ENCODE data around the gene TMEM238. TPM values are rescaled to one million over a fixed set of nuclear protein-coding genes. Genes with fewer than 3 reads are reported as not detected.
"Not testable (repeated sequence)": the region's sequence is repeated elsewhere in the genome, so short reads cannot be mapped to it uniquely, and the experiment has no call there.

The TMEM238 gene
- total RNA-seq, 1 donor from 2014 or later: 7.9 TPM

DNA sequence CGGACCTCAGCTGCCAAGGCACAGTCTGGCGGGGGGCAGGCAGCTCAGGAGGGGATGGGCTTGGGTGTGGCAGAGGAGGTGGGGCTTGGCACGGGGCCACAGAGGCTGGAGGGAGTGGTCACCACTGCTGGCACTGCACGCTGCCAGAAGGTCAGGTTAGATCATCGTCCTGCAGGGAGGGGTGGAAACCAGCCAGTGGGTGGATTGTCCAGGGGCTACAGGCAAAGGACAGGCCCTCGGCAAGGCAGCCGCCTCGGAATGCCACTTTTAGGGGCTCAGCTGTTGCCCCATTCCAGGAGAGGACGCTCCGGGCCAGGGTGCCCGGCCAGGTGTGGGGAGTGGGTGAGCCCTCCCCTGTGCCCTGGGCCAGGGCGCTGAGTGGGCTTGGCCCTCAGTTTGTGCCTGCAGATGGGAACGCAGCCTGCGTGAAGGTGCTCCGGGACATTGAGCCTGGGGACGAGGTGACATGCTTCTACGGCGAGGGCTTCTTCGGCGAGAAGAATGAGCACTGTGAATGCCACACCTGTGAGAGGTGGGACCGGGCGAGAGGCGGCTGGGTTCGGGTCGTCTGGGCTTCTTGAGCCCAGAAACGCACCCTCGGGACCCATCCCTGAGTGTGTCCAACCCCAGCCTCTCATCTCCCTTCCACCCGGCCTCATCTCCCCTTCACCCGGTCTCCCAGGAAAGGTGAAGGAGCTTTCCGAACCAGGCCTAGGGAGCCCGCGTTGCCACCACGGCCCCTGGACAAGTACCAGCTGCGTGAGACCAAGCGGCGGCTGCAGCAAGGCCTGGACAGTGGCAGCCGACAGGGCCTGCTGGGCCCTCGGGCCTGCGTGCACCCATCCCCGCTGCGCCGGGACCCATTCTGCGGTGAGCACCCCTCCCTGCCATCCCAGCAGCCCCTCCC, 38.0 kb downstream of the TMEM238 start:
- intact Hi-C loops (cut with micrococcal nuclease): no loop called here
- no peak overlapping the region for H3K4me3 Mint-ChIP-seq (ENCODE audit: low read depth)
- DNase-seq (ENCODE audit: low spot score): no peak
- no peak overlapping the region for H3K27ac Mint-ChIP-seq
- H3K36me3 Mint-ChIP-seq (ENCODE audit: low read depth): peaks cover 20% of the 10 kb centered on the region
- no peaks in the 10 kb centered on the region for H3K27me3 Mint-ChIP-seq (ENCODE audit: low read depth)
- H3K4me1 Mint-ChIP-seq (ENCODE audit: low read depth): peaks cover 3% of the 10 kb centered on the region
- H3K9me3 Mint-ChIP-seq: no peaks in the 10 kb centered on the region

- H3K27me3 Mint-ChIP-seq (ENCODE audit: low read depth): no peaks in the 10 kb centered on the region
- H3K9me3 Mint-ChIP-seq: no peaks in the 10 kb centered on the region
- no peak for DNase-seq (ENCODE audit: low spot score)
- no peak overlapping the region for H3K4me3 Mint-ChIP-seq (ENCODE audit: low read depth)
- H3K27ac Mint-ChIP-seq: no peak overlapping the region
- intact Hi-C loops (cut with micrococcal nuclease): no loop called here
- peaks cover 20% of the 10 kb centered on the region for H3K36me3 Mint-ChIP-seq (ENCODE audit: low read depth)
- peaks cover 6% of the 10 kb centered on the region for H3K4me1 Mint-ChIP-seq (ENCODE audit: low read depth)
Observed at GRCh38 chr19:55345101-55345817, 38.8 kb downstream of the TMEM238 start.

- intact Hi-C loops (cut with micrococcal nuclease): no loop called here
- H3K9me3 Mint-ChIP-seq: no peaks in the 10 kb centered on the region
- peaks cover 7% of the 10 kb centered on the region for H3K4me1 Mint-ChIP-seq (ENCODE audit: low read depth)
- peaks cover 20% of the 10 kb centered on the region for H3K36me3 Mint-ChIP-seq (ENCODE audit: low read depth)
- DNase-seq (ENCODE audit: low spot score): no peak
- H3K27me3 Mint-ChIP-seq (ENCODE audit: low read depth): no peaks in the 10 kb centered on the region
- H3K27ac Mint-ChIP-seq: no peak overlapping the region
- H3K4me3 Mint-ChIP-seq (ENCODE audit: low read depth): no peak overlapping the region
Observed at GRCh38 chr19:55344444-55344843, 39.6 kb downstream of the TMEM238 start.

DNA sequence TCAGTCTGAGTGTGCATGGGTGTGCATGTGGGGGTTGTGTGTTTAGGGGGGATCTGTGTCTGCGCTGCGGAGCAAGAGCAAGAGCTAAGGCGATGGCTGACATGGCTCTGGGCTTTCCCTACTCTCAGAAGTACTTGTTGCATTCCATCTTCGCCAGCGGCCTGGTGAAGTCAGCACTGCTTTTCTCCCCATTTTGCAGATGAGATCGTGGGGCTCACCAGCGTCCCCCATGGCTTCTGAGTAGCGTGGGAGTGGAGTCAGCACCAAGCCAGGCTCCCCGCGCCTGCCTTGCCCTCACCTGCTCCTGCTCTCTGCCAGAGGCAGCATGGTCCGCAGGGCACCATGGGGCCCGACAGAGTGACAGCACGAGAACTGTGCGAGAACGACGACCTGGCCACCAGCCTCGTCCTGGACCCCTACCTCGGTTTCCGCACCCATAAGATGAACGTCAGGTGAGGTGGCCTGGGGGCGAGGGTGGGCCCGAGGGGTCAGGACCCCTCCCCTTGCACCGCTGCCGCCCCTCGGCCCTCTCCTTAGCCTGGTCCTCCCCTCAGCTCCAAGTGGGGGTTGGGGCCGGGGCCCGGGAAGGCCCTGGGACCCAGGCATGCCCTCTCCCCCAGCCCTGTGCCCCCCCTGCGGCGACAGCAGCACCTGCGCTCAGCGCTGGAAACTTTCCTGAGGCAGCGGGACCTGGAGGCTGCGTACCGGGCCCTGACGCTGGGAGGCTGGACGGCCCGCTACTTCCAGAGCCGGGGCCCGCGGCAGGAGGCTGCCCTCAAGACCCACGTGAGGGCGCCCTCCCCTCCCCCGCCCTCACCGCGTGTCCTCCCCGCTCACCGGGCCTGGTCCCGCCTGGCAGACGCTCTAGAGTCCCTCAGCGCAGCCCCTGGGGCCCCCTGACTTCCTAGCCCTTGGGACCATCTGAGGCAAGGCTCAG, 42.2 kb downstream of the TMEM238 start:
- peak overlapping the region; percentile 69 for H3K4me3 Mint-ChIP-seq (ENCODE audit: low read depth)
- no peaks in the 10 kb centered on the region for H3K27me3 Mint-ChIP-seq (ENCODE audit: low read depth)
- DNase-seq (ENCODE audit: low spot score): no peak
- peaks cover 17% of the 10 kb centered on the region for H3K36me3 Mint-ChIP-seq (ENCODE audit: low read depth)
- no peaks in the 10 kb centered on the region for H3K9me3 Mint-ChIP-seq
- intact Hi-C loops (cut with micrococcal nuclease): no loop called here
- H3K27ac Mint-ChIP-seq: peak overlapping the region; percentile 54
- peaks cover 14% of the 10 kb centered on the region for H3K4me1 Mint-ChIP-seq (ENCODE audit: low read depth)

GRCh38 chr19:55341171-55341588, 42.9 kb downstream of the TMEM238 start:
- H3K36me3 Mint-ChIP-seq (ENCODE audit: low read depth): peaks cover 17% of the 10 kb centered on the region
- intact Hi-C loops (cut with micrococcal nuclease): no loop called here
- H3K27me3 Mint-ChIP-seq (ENCODE audit: low read depth): peaks cover under 1% of the 10 kb centered on the region
- H3K4me1 Mint-ChIP-seq (ENCODE audit: low read depth): peaks cover 14% of the 10 kb centered on the region
- peak overlapping the region; percentile 89 for H3K4me3 Mint-ChIP-seq (ENCODE audit: low read depth)
- no peaks in the 10 kb centered on the region for H3K9me3 Mint-ChIP-seq
- peak; percentile 51 for DNase-seq (ENCODE audit: low spot score)
- peak overlapping the region; percentile 92 for H3K27ac Mint-ChIP-seq

DNA sequence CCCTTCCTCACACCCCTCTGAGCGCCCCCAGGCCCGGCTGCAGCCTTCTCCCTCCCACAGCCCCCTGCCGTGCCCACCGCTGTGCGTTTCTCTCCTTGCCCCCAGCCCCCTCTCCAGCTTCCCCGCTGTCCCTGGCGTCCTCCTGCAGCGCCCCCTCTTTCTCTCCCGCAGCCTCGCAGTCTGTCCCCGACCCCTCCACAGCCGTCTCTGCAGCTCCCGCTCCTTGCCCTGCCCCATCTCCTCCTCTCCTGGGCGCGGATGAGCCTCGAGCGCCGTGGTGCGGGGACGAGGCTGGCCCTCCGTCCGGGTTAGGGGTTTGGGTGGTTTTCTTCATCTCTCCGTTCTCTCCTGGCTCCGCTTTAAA, 43.3 kb downstream of the TMEM238 start:
- Mint-ChIP-seq H3K27me3 (ENCODE audit: low read depth) (peaks cover 2% of the 10 kb centered on the region), H3K9me3 (no peaks in the 10 kb centered on the region), H3K36me3 (ENCODE audit: low read depth) (peaks cover 17% of the 10 kb centered on the region), H3K27ac (peak overlapping the region; percentile 92), H3K4me3 (ENCODE audit: low read depth) (peak overlapping the region; percentile 89), H3K4me1 (ENCODE audit: low read depth) (peaks cover 14% of the 10 kb centered on the region)
- intact Hi-C loops (cut with micrococcal nuclease): no loop called here
- no peak for DNase-seq (ENCODE audit: low spot score)

DNA sequence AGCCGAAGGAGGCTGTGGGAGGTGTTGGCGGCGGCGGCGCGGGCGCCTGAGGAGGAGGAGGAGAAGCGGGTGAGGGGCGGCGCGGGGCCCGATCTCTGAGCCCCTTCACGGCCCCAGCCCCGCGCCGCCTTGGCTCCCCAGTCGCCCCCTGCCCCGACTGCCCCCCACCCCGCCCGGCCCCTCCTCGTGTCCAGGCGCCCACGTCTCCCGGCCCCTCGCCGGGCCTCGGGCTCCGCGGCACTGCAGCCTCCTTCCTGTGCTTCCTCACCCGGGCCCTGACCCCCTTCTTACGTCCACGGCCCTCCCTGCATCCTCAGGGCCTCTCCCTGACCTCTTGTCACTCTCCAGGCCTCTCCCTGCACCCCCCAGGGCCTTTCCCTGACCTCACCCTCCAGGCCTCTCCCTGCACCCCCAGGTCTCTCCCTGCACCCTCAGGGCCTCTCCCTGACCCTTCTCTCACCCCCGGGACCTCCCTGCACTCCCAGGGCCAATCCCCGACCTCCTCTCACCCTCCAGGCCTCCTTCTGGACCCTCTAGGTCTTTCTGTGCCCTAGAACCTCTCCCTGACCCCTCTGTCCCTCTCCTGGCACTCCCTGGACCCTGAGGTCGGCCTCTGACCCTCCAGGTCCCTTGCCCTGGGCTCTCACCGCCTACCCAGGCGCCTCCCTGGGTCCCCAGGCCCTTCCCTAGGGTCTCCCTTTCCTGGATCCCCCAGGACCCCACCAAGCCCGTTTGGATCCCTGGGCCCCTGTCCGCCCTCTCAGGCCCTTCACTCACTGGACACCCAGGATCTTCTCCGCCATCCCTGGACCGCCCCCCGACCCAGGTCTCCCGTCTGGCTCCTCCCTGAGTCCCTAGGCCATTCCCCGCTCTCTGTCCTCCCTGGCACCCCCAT, 44.0 kb downstream of the TMEM238 start:
- H3K4me3 Mint-ChIP-seq (ENCODE audit: low read depth): peak overlapping the region; percentile 93
- peaks cover 2% of the 10 kb centered on the region for H3K27me3 Mint-ChIP-seq (ENCODE audit: low read depth)
- intact Hi-C loops (cut with micrococcal nuclease): loop anchor here (1.0 to 5.0 kb wide), 7 partner anchors 39 to 878 kb away; partner anchors contain the start of genes FIZ1, HSPBP1, LENG9 and PPP6R1
- H3K27ac Mint-ChIP-seq: peak overlapping the region; percentile 95
- no peaks in the 10 kb centered on the region for H3K9me3 Mint-ChIP-seq
- DNase-seq (ENCODE audit: low spot score): peak; percentile 26
- peaks cover 14% of the 10 kb centered on the region for H3K4me1 Mint-ChIP-seq (ENCODE audit: low read depth)
- peaks cover 17% of the 10 kb centered on the region for H3K36me3 Mint-ChIP-seq (ENCODE audit: low read depth)

- intact Hi-C loops (cut with micrococcal nuclease): loop anchor here (1.0 to 5.0 kb wide), 7 partner anchors 38 to 877 kb away; partner anchors contain the start of genes FIZ1, HSPBP1, LENG9 and PPP6R1
- H3K36me3 Mint-ChIP-seq (ENCODE audit: low read depth): peaks cover 14% of the 10 kb centered on the region
- peaks cover 14% of the 10 kb centered on the region for H3K4me1 Mint-ChIP-seq (ENCODE audit: low read depth)
- H3K27ac Mint-ChIP-seq: peak within 1 kb of the TSS; percentile 95
- H3K4me3 Mint-ChIP-seq (ENCODE audit: low read depth): peak within 1 kb of the TSS; percentile 93
- no peaks in the 10 kb centered on the region for H3K9me3 Mint-ChIP-seq
- H3K27me3 Mint-ChIP-seq (ENCODE audit: low read depth): peaks cover 2% of the 10 kb centered on the region
- DNase-seq (ENCODE audit: low spot score): peak; percentile 100
Observed at GRCh38 chr19:55339105-55339888, 44.8 kb downstream of the TMEM238 start, which contains the start of gene KMT5C. Gene KMT5C (plus strand): TSS chr19:55339876. CDS start chr19:55341937, 2,061 bp downstream.

DNA sequence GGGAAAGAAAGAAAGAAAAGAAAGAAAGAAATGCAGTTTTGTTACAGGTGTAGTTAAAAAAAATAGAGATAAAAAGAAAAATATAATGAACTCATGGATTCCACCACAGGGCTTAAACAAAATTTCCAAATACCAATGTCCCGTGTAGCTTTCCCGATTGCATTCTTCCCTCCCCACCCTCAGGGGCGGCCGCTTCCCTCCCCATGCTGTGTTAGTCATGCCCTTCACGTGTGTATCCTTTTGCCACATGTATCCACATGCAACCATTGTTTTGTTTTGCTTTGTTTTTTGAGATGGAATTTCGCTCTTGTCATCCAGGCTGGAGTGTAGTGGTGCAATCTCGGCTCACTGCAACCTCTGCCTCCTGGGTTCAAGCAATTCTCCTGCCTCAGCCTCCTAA, 48.0 kb downstream of the TMEM238 start:
- Mint-ChIP-seq H3K36me3 (ENCODE audit: low read depth) (no peaks in the 10 kb centered on the region), H3K9me3 (no peaks in the 10 kb centered on the region), H3K4me1 (ENCODE audit: low read depth) (peaks cover 11% of the 10 kb centered on the region), H3K27ac (no peak overlapping the region), H3K4me3 (ENCODE audit: low read depth) (no peak overlapping the region), H3K27me3 (ENCODE audit: low read depth) (peaks cover 7% of the 10 kb centered on the region)
- intact Hi-C loops (cut with micrococcal nuclease): loop anchor here (5.0 kb wide), 1 partner anchor 874 kb away; the partner anchor contains the start of gene LENG9
- no peak for DNase-seq (ENCODE audit: low spot score)

DNA sequence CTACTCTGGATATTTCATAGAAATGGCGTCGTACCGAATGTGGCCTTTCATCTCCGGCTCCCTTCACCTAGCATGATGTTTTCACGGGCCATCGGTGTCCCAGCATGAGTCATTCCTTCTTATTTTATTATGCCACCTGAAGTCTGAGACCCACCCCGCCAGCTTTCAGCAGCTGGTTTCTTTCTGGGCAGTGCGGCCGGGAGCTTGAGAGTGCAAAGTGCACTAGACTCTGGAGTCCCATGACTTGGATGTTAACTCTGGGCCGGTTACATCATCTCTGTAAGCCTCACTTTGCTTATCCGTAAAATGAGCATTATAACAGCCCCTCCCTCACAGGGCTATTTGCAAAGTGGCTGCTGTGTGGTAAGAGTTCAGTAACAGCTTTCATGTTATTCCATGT, 50.2 kb downstream of the TMEM238 start:
- DNase-seq (ENCODE audit: low spot score): no peak
- H3K4me3 Mint-ChIP-seq (ENCODE audit: low read depth): no peak overlapping the region
- no peaks in the 10 kb centered on the region for H3K36me3 Mint-ChIP-seq (ENCODE audit: low read depth)
- intact Hi-C loops (cut with micrococcal nuclease): no loop called here
- H3K27ac Mint-ChIP-seq: no peak overlapping the region
- peaks cover 7% of the 10 kb centered on the region for H3K27me3 Mint-ChIP-seq (ENCODE audit: low read depth)
- no peaks in the 10 kb centered on the region for H3K9me3 Mint-ChIP-seq
- peaks cover 5% of the 10 kb centered on the region for H3K4me1 Mint-ChIP-seq (ENCODE audit: low read depth)

DNA sequence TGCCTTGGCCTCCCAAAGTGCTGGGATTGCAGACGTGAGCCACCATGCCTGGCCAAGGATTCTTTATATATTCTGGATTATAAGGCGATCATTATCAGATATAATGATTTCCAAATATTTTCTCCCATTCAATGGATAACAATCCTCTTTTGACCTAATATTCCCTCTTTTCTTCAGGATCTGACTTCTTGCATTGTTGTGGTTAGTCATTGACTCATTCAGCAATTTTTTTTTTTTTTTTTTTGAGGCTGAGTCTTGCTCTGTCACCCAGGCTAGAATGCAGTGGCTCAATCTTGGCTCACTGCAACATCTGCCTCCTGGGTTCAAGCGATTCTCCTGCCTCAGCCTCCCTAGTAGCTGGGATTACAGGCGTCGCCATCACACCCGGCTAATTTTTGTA, 54.3 kb downstream of the TMEM238 start:
- intact Hi-C loops (cut with micrococcal nuclease); DNase-seq (ENCODE audit: low spot score); H3K4me3 Mint-ChIP-seq (ENCODE audit: low read depth); H3K27me3 Mint-ChIP-seq (ENCODE audit: low read depth); H3K9me3 Mint-ChIP-seq; H3K27ac Mint-ChIP-seq; H3K36me3 Mint-ChIP-seq (ENCODE audit: low read depth); H3K4me1 Mint-ChIP-seq (ENCODE audit: low read depth): not testable (repeated sequence)
